GM12892 (cell line): ENCODE measurements around the gene ARHGAP9.

ENCODE experiments used
- POLR2A ChIP-seq: IDR thresholded peaks from 2 replicates; pipeline ENCODE4 v1.6.1; 2011; ENCODE audit warnings: low read depth, low read length, control low read depth
- TAF1 ChIP-seq: IDR thresholded peaks from 2 replicates; pipeline ENCODE4 v1.6.1; 2011; ENCODE audit warnings: low read depth, mild to moderate bottlenecking, control low read depth, low read length, borderline replicate concordance

DNA sequence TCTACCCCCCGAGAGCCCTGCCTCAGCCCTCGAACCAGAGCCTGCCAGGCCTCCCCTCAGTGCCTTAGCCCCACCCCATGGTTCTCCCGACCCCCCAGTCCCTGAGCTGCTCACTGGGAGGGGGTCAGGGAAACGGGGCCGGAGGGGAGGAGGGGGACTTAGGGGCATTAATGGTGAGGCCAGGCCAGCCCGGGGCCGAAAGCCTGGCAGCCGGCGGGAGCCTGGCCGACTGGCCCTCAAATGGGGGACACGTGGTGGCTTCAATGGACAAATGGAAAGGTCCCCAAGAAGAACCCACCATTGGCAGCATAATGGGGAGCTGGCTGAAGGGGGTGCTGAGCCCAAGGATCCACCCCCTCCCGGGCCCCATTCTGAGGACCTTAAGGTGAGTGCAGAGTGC is 48.5 kb upstream of the ARHGAP9 start:
- TF ChIP-seq POLR2A, result no peak
- no peak for TF ChIP-seq TAF1
